ENCODE results near the gene UBL3. TPM values are rescaled to one million over a fixed set of nuclear protein-coding genes. Genes with fewer than 3 reads are reported as not detected.

UBL3 gene
- polyA plus RNA-seq, 1 of the 3 experiments (the other 2 are of a cell fraction) = 5.8 TPM

DNA sequence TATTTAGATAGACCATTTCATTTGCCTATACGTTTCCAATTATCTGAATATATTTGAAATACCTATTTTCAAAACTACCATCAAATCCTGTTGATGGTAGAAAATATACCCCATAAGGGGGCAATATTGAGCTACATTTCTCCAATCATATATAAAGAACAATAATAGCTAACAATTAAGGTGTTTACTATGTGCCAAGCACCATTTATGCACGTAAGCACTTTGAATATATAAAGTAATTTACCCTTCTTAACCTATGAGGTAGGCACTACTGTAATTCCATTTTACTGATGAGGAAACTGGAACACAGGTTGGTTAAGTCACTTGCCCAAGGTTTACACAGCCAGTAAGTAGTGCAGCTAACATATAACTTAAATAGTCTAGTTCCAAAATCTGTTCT lies 79.2 kb downstream of the UBL3 start:
- ChIA-PET POLR2A (no interaction called here), CTCF (interaction anchor here (0.6 to 9.0 kb wide), 27 partner anchors 8 to 355 kb away, joined by 3 to 164 read pairs (median 4); partner anchors contain the start of gene UBL3)
- Histone ChIP-seq H3F3A (replicated peaks; ENCODE audit: insufficient read depth) (no peaks in the 10 kb centered on the region), H3K9ac (no peak overlapping the region), H4K20me1 (ENCODE audit: insufficient read depth) (no peaks in the 10 kb centered on the region), H3K9me2 (no peaks in the 10 kb centered on the region), H2AFZ (ENCODE audit: low read depth) (no peak overlapping the region), H3K27ac (ENCODE audit: low read depth in 2 of 2, low read length in 1 of 2) (no peak overlapping the region), H3K27me3 (ENCODE audit: insufficient read depth) (no peaks in the 10 kb centered on the region), H3K4me2 (no peak overlapping the region), H3K36me3 (replicated peaks in 1 of 2; ENCODE audit: control insufficient read depth in 1 of 2, insufficient read depth in 2 of 2, low read length in 1 of 2) (peaks cover 10 to 16% of the 10 kb centered on the region in 2 experiments), H3K79me2 (ENCODE audit: insufficient read depth) (no peaks in the 10 kb centered on the region), H3K4me3 (ENCODE audit: low read depth in 2 of 2, low read length in 1 of 2) (no peak overlapping the region), H3K4me1 (ENCODE audit: control insufficient read depth in 1 of 2, insufficient read depth in 2 of 2, low read depth in 1 of 2, low read length in 1 of 2) (no peaks in the 10 kb centered on the region; a peak in 1 of 4 replicates), H3K9me3 (no peaks in the 10 kb centered on the region)
- peak; percentile 16 for DNase-seq
- TF ChIP-seq YY1 (IDR thresholded peaks at IDR 0.05; ENCODE audit: low read depth) = no peak
- TF ChIP-seq TCF12 (IDR thresholded peaks at IDR 0.05) = no peak
- no peak for TF ChIP-seq ELF1 (IDR thresholded peaks at IDR 0.05)
- TF ChIP-seq MXI1 (IDR thresholded peaks at IDR 0.05; ENCODE audit: low read depth, low read length) = no peak
- TF ChIP-seq FOXM1 (IDR thresholded peaks at IDR 0.05; ENCODE audit: low read depth) = no peak
- no peak for TF ChIP-seq EP300 (IDR thresholded peaks at IDR 0.05; ENCODE audit: borderline replicate concordance in 1 of 2, low read depth in 1 of 2, low read length in 1 of 2)
- TF ChIP-seq CHD2 (IDR thresholded peaks at IDR 0.05; ENCODE audit: low read length, partially characterized antibody) = no peak
- TF ChIP-seq JUND (IDR thresholded peaks at IDR 0.05) = no peak
- TF ChIP-seq POLR2AphosphoS5 (IDR thresholded peaks at IDR 0.05; ENCODE audit: low read depth, low read length) = no peak
- TF ChIP-seq, protein P1, sequence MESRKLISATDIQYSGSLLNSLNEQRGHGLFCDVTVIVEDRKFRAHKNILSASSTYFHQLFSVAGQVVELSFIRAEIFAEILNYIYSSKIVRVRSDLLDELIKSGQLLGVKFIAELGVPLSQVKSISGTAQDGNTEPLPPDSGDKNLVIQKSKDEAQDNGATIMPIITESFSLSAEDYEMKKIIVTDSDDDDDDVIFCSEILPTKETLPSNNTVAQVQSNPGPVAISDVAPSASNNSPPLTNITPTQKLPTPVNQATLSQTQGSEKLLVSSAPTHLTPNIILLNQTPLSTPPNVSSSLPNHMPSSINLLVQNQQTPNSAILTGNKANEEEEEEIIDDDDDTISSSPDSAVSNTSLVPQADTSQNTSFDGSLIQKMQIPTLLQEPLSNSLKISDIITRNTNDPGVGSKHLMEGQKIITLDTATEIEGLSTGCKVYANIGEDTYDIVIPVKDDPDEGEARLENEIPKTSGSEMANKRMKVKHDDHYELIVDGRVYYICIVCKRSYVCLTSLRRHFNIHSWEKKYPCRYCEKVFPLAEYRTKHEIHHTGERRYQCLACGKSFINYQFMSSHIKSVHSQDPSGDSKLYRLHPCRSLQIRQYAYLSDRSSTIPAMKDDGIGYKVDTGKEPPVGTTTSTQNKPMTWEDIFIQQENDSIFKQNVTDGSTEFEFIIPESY (IDR thresholded peaks at IDR 0.05; ENCODE audit: borderline replicate concordance, low read depth) = no peak
- no peak for TF ChIP-seq RCOR1 (IDR thresholded peaks at IDR 0.05; ENCODE audit: low read length)
- peak; percentile 70 for TF ChIP-seq RAD21 (IDR thresholded peaks at IDR 0.05; ENCODE audit: low read length)
- TF ChIP-seq NFIC (IDR thresholded peaks at IDR 0.05; ENCODE audit: borderline replicate concordance) = no peak
- TF ChIP-seq, protein P2, sequence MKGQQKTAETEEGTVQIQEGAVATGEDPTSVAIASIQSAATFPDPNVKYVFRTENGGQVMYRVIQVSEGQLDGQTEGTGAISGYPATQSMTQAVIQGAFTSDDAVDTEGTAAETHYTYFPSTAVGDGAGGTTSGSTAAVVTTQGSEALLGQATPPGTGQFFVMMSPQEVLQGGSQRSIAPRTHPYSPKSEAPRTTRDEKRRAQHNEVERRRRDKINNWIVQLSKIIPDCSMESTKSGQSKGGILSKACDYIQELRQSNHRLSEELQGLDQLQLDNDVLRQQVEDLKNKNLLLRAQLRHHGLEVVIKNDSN (IDR thresholded peaks at IDR 0.05; ENCODE audit: borderline replicate concordance, low read depth) = no peak
- TF ChIP-seq, protein P3, sequence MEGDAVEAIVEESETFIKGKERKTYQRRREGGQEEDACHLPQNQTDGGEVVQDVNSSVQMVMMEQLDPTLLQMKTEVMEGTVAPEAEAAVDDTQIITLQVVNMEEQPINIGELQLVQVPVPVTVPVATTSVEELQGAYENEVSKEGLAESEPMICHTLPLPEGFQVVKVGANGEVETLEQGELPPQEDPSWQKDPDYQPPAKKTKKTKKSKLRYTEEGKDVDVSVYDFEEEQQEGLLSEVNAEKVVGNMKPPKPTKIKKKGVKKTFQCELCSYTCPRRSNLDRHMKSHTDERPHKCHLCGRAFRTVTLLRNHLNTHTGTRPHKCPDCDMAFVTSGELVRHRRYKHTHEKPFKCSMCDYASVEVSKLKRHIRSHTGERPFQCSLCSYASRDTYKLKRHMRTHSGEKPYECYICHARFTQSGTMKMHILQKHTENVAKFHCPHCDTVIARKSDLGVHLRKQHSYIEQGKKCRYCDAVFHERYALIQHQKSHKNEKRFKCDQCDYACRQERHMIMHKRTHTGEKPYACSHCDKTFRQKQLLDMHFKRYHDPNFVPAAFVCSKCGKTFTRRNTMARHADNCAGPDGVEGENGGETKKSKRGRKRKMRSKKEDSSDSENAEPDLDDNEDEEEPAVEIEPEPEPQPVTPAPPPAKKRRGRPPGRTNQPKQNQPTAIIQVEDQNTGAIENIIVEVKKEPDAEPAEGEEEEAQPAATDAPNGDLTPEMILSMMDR (IDR thresholded peaks at IDR 0.05) = peak; percentile 72
- TF ChIP-seq, protein P4, sequence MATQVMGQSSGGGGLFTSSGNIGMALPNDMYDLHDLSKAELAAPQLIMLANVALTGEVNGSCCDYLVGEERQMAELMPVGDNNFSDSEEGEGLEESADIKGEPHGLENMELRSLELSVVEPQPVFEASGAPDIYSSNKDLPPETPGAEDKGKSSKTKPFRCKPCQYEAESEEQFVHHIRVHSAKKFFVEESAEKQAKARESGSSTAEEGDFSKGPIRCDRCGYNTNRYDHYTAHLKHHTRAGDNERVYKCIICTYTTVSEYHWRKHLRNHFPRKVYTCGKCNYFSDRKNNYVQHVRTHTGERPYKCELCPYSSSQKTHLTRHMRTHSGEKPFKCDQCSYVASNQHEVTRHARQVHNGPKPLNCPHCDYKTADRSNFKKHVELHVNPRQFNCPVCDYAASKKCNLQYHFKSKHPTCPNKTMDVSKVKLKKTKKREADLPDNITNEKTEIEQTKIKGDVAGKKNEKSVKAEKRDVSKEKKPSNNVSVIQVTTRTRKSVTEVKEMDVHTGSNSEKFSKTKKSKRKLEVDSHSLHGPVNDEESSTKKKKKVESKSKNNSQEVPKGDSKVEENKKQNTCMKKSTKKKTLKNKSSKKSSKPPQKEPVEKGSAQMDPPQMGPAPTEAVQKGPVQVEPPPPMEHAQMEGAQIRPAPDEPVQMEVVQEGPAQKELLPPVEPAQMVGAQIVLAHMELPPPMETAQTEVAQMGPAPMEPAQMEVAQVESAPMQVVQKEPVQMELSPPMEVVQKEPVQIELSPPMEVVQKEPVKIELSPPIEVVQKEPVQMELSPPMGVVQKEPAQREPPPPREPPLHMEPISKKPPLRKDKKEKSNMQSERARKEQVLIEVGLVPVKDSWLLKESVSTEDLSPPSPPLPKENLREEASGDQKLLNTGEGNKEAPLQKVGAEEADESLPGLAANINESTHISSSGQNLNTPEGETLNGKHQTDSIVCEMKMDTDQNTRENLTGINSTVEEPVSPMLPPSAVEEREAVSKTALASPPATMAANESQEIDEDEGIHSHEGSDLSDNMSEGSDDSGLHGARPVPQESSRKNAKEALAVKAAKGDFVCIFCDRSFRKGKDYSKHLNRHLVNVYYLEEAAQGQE (IDR thresholded peaks at IDR 0.05; ENCODE audit: low read depth, low read length) = no peak
- TF ChIP-seq TEAD4 (IDR thresholded peaks at IDR 0.05; ENCODE audit: borderline replicate concordance, insufficient read depth) = no peak
- TF ChIP-seq TAF1 (IDR thresholded peaks at IDR 0.05; ENCODE audit: borderline replicate concordance, low read depth, low read length) = no peak
- TF ChIP-seq SMC3 (IDR thresholded peaks at IDR 0.05; ENCODE audit: low read depth, low read length) = peak; percentile 46; the same call in 1 of the 2 replicates
- no peak for TF ChIP-seq EZH2phosphoT487 (IDR thresholded peaks at IDR 0.05; ENCODE audit: borderline replicate concordance, low read depth)
- TF ChIP-seq SIN3A (IDR thresholded peaks at IDR 0.05; ENCODE audit: borderline replicate concordance, low read depth, low read length) = no peak
- TF ChIP-seq, protein P5, sequence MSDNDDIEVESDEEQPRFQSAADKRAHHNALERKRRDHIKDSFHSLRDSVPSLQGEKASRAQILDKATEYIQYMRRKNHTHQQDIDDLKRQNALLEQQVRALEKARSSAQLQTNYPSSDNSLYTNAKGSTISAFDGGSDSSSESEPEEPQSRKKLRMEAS (IDR thresholded peaks at IDR 0.05; ENCODE audit: low read depth) = no peak
- TF ChIP-seq, protein P6, sequence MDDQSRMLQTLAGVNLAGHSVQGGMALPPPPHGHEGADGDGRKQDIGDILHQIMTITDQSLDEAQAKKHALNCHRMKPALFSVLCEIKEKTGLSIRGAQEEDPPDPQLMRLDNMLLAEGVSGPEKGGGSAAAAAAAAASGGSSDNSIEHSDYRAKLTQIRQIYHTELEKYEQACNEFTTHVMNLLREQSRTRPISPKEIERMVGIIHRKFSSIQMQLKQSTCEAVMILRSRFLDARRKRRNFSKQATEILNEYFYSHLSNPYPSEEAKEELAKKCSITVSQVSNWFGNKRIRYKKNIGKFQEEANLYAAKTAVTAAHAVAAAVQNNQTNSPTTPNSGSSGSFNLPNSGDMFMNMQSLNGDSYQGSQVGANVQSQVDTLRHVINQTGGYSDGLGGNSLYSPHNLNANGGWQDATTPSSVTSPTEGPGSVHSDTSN (IDR thresholded peaks at IDR 0.05) = no peak
- 64% methylated on average over 2 of the region's 2 CpGs for WGBS (ENCODE audit: low lambda C conversion rate)

All from SK-N-SH (cell line).